SHP77 treated with DMSO at 0.1 percent for 48 hours (cell line): ENCODE data around the gene PAK3.

Experiments
- DNase-seq: peaks from one replicate; lab custom pipeline; 2025; lab: John Stamatoyannopoulos, UW

PAK3 gene

DNA sequence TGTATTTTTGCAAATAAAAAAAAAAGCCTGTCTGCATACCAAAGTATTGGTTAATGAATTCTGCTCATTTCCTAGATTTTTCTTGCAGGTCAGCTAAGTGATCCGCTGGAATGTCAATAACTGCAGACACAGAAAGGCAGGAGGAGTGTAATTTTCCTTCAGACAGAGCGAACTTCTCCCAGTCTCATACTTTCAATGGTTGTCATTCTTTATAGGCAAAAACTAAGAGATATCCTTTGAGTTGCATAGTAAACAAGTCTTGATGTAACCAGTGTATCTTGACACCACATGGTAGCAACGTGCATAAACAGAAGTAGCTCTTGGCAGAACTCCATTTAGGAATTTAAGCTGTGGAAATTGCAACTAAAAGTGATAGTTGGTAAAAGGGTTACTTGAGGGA is 166.1 kb downstream of the PAK3 start:
- DNase-seq = no peak

DNA sequence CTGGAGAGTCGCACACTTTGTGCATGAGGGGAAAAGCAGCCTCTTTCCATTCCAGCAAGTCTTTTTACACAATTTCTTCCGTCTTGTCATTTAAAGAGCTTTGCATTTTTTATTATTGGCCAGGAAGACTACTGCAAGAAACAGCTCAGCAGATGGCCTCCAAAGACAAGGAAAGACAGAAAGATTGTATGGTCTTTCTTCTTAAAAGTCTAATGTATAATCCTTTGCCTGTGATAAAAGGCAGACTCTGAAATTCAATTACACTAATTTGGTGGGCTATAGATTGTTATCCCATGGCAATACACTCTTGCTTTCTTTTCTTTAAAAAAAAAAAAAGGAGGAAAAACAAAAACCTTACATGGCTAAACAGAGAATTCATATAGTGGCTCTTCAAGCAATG is 168.4 kb downstream of the PAK3 start:
- DNase-seq = no peak

DNA sequence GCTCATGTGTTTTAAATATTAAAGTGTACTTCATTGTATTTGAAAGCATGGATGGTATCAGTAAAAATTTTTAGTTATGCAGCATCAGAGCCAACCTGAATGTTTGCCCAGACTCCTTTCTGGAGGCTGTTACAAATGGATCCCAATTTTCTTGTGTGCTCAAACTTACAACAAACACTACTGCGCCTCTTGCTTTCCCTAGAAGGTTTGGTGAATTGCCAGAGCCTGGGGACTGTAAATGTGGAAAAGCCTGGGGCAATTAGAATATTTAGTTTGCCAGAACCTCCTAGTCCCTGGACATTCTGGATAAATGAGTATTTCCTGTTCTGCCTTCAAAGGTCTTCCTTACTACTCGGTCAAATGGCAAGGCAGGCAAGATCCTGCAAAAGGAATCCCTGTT is 169.5 kb downstream of the PAK3 start:
- DNase-seq = no peak

DNA sequence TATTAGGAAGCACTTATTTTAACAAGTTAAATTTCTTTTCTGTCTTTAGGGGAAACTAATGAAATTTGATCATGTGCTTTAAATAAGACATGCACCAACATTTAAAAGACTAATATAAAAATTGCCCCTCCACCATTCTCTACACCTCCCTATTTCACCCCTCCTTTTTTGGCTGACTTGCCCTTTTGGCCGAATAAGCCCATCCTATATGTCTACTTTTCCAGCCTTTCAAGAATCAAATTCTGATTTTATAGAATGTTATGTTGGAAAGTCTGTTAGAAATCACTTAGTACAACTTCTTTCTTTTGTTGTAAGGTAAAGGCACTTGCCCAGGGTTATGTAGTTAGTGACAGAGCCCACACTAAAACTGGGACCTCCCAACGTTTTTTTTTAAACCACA is 172.5 kb downstream of the PAK3 start:
- no peak for DNase-seq

DNA sequence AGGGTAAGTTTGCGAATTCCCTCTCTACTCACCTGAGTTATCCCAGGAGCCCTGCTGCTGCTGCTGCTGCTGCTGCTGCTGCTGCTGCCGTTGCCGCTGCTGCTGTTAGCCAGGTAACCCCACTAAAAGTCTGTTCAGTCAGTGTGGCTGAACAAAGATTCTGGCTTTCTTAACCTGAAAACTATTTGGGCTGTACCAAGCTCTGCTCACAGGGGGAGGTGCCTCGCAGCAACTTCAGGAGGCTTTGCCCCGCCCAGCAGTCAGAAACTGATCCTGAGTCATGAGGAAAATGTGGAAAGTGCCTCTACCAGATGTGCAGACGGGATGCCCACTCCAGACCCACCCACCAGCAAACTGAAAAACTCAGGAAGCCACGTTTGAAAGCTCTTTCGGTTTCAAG is 174.3 kb downstream of the PAK3 start, which contains the start of gene CAPN6:
CAPN6 (minus strand) TSS at position 145 of the 400 bp plus-strand sequence. CDS start 6,547 bp downstream, outside the sequence.
- no peak for DNase-seq
